ENCODE results near the gene ABLIM3.

Gene ABLIM3

DNA sequence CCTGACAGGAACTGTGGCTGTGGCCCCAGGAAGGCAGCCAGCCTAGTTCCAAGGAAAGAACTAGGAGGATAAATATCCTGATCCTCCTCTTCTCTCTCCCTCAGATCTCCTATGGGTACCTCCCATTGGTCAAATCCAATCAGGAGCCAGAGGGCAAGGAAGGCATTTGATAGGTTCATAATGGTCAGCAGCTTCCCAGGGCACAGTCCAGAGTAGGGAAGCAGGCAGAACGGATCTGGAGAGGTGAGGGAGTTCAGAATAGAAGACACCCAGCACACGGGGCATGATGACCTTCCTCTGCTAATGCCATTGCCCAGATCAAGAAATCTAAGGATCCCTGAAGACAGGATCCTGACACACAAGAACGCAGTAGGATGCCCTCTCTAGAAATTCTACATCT, 8.6 kb downstream of the ABLIM3 start:
- no peak for TF ChIP-seq TOX (CRISPR knock-in tag; IDR thresholded peaks at IDR 0.05; ENCODE audit: borderline replicate concordance)
- ATAC-seq: no peak

DNA sequence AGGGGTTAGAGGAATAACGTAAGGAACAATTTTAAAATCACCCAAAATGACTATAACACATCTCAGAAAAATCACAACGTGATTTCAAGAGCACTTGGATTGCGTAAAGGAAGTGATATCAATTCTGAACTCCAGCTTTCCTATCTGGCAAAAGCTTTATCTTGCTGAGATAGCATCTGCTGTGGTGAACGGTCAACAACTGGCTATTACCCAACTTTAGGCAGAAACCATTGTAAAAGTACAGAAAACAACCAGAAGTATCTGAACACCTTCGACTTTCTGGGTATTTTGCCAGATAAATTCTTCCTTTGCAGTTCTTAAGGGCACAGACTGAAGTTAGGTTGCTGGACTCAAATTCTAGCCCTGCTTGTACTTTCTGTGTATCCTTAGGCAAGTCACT, 9.2 kb downstream of the ABLIM3 start:
- no peak for ATAC-seq
- TF ChIP-seq GLIS3 (CRISPR knock-in tag; IDR thresholded peaks at IDR 0.05) (no peak), TCF4 (CRISPR knock-in tag; IDR thresholded peaks at IDR 0.05; ENCODE audit: borderline replicate concordance) (no peak)

DNA sequence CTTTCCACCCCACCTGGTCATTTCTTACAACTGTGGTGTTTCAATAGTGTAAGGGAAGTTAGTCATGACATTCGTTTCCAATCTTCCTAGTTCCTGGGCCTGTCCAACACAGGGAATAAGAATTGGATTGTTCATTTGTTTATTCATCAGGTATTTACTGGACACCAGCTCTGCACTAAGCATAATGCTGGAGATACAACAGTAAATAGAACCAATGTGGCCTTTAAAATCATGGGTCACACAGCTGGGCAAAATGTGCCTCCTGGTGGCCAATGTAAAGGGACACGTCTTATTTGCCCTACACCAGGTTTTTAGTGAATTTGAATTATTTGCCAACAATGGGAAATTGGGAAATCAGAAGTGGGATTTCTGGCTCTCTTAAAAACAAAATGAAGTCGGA, 10.4 kb downstream of the ABLIM3 start:
- TF ChIP-seq RARB (CRISPR knock-in tag; IDR thresholded peaks at IDR 0.05) (no peak), ZFP3 (CRISPR knock-in tag; IDR thresholded peaks at IDR 0.05) (no peak)
- peak; percentile 64 for ATAC-seq

DNA sequence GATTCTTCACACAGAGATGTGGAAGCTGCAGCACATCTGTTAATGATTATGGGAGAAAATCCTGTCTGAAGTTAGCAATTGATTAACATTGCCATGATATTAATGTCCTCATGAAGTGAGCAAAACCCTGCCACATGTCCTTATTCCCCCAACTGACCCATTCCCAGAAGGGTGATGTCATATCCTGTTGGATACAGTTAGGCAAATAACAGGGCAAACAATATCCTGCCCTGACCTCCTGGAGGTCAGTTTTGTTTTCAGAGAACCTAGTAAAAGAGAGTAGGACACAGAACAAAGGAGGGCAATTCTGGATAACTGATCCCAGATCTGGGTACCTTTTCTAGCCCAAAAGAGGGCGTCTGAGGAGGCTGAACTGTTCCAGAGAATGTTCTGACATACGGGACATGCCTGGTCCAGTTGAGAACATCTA, 11.0 kb downstream of the ABLIM3 start:
- peak; percentile 40 for ATAC-seq
- TF ChIP-seq, protein P1, sequence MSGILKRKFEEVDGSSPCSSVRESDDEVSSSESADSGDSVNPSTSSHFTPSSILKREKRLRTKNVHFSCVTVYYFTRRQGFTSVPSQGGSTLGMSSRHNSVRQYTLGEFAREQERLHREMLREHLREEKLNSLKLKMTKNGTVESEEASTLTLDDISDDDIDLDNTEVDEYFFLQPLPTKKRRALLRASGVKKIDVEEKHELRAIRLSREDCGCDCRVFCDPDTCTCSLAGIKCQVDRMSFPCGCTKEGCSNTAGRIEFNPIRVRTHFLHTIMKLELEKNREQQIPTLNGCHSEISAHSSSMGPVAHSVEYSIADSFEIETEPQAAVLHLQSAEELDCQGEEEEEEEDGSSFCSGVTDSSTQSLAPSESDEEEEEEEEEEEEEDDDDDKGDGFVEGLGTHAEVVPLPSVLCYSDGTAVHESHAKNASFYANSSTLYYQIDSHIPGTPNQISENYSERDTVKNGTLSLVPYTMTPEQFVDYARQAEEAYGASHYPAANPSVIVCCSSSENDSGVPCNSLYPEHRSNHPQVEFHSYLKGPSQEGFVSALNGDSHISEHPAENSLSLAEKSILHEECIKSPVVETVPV (CRISPR knock-in tag; IDR thresholded peaks at IDR 0.05): no peak
- TF ChIP-seq ZNF8 (CRISPR knock-in tag; IDR thresholded peaks at IDR 0.05) (no peak), SNAI2 (CRISPR knock-in tag; IDR thresholded peaks at IDR 0.05) (no peak), ARNTL (CRISPR knock-in tag; IDR thresholded peaks at IDR 0.05; ENCODE audit: borderline replicate concordance, low read depth) (no peak), OSR1 (CRISPR knock-in tag; IDR thresholded peaks at IDR 0.05) (no peak), GLIS3 (CRISPR knock-in tag; IDR thresholded peaks at IDR 0.05) (no peak), CSDC2 (CRISPR knock-in tag; IDR thresholded peaks at IDR 0.05) (no peak), ZNF70 (CRISPR knock-in tag; IDR thresholded peaks at IDR 0.05) (no peak), ZFP30 (CRISPR knock-in tag; IDR thresholded peaks at IDR 0.05) (no peak), ESRRG (CRISPR knock-in tag; IDR thresholded peaks at IDR 0.05) (no peak)
- TF ChIP-seq, protein P2, sequence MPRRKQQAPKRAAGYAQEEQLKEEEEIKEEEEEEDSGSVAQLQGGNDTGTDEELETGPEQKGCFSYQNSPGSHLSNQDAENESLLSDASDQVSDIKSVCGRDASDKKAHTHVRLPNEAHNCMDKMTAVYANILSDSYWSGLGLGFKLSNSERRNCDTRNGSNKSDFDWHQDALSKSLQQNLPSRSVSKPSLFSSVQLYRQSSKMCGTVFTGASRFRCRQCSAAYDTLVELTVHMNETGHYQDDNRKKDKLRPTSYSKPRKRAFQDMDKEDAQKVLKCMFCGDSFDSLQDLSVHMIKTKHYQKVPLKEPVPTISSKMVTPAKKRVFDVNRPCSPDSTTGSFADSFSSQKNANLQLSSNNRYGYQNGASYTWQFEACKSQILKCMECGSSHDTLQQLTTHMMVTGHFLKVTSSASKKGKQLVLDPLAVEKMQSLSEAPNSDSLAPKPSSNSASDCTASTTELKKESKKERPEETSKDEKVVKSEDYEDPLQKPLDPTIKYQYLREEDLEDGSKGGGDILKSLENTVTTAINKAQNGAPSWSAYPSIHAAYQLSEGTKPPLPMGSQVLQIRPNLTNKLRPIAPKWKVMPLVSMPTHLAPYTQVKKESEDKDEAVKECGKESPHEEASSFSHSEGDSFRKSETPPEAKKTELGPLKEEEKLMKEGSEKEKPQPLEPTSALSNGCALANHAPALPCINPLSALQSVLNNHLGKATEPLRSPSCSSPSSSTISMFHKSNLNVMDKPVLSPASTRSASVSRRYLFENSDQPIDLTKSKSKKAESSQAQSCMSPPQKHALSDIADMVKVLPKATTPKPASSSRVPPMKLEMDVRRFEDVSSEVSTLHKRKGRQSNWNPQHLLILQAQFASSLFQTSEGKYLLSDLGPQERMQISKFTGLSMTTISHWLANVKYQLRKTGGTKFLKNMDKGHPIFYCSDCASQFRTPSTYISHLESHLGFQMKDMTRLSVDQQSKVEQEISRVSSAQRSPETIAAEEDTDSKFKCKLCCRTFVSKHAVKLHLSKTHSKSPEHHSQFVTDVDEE (CRISPR knock-in tag; IDR thresholded peaks at IDR 0.05): no peak
- TF ChIP-seq, protein P3, sequence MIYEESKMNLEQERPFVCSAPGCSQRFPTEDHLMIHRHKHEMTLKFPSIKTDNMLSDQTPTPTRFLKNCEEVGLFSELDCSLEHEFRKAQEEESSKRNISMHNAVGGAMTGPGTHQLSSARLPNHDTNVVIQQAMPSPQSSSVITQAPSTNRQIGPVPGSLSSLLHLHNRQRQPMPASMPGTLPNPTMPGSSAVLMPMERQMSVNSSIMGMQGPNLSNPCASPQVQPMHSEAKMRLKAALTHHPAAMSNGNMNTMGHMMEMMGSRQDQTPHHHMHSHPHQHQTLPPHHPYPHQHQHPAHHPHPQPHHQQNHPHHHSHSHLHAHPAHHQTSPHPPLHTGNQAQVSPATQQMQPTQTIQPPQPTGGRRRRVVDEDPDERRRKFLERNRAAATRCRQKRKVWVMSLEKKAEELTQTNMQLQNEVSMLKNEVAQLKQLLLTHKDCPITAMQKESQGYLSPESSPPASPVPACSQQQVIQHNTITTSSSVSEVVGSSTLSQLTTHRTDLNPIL (CRISPR knock-in tag; IDR thresholded peaks at IDR 0.05; ENCODE audit: low read depth): no peak

DNA sequence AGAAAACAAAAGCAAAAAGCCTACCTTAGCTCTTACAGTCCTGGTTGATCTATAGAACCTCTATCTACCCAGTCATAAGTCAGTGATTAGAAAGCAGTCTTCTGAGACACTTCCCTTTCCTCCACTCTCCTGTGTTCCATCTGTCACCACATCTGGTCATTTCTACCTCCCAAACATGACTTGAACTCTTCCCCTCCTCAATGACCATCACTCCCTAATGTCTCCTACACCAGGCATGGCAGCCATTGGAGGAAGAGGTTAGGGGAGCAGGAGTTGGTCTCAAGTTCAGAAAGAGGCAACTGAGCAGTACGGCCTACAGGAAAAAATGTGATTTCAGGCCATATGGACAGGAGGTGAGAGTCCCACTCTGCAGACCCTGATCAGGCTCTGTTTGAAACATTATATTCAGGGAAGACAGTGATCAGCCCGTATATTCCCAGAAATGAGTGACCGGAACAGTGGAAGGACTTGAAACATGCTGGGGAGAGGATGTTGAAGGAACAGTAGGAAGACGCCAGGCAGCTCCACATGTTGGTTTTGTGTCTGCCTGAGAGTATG, 12.0 kb downstream of the ABLIM3 start:
- ATAC-seq: no peak
- TF ChIP-seq CSDC2 (CRISPR knock-in tag; IDR thresholded peaks at IDR 0.05) (no peak), GLIS3 (CRISPR knock-in tag; IDR thresholded peaks at IDR 0.05) (no peak), PPARA (CRISPR knock-in tag; IDR thresholded peaks at IDR 0.05; ENCODE audit: borderline replicate concordance) (no peak), ESRRG (CRISPR knock-in tag; IDR thresholded peaks at IDR 0.05) (no peak), ISL1 (CRISPR knock-in tag; IDR thresholded peaks at IDR 0.05) (no peak), ZNF70 (CRISPR knock-in tag; IDR thresholded peaks at IDR 0.05) (no peak)
- TF ChIP-seq, protein P4, sequence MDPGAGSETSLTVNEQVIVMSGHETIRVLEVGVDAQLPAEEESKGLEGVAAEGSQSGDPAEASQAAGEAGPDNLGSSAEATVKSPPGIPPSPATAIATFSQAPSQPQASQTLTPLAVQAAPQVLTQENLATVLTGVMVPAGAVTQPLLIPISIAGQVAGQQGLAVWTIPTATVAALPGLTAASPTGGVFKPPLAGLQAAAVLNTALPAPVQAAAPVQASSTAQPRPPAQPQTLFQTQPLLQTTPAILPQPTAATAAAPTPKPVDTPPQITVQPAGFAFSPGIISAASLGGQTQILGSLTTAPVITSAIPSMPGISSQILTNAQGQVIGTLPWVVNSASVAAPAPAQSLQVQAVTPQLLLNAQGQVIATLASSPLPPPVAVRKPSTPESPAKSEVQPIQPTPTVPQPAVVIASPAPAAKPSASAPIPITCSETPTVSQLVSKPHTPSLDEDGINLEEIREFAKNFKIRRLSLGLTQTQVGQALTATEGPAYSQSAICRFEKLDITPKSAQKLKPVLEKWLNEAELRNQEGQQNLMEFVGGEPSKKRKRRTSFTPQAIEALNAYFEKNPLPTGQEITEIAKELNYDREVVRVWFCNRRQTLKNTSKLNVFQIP (CRISPR knock-in tag; IDR thresholded peaks at IDR 0.05; ENCODE audit: borderline replicate concordance, low read depth): no peak

Data from SK-N-SH treated with all-trans-retinoic acid at 6 μM for 48 hours (cell line).